Activated T-cell treated with anti-CD3 and anti-CD28 coated beads for 24 hours (primary cell): Measurements from ENCODE around the gene RRAS.
A peak's percentile ranks its signal among the peaks of the same experiment; 100 is the strongest.
"Not testable (repeated sequence)": the region's sequence is repeated elsewhere in the genome, so short reads cannot be mapped to it uniquely, and the experiment has no call there.

Experiments used
- DNase-seq: peaks from one replicate; pipeline ENCODE4 v3.0.0-alpha.2; 2020; ENCODE audit warnings: low read depth

RRAS gene

GRCh38 chr19:49654581-49654980 lies 14.6 kb upstream of the RRAS start:
- DNase-seq, result no peak

GRCh38 chr19:49653466-49653806 lies 13.5 kb upstream of the RRAS start:
- DNase-seq, result no peak

GRCh38 chr19:49652551-49653465 lies 12.9 kb upstream of the RRAS start:
- DNase-seq, result no peak

GRCh38 chr19:49651820-49652550 lies 12.0 kb upstream of the RRAS start:
- no peak for DNase-seq

GRCh38 chr19:49651029-49651819 lies 11.3 kb upstream of the RRAS start:
- DNase-seq, result no peak

- no peak for DNase-seq
Observed at GRCh38 chr19:49646586-49646985, 6.6 kb upstream of the RRAS start.

GRCh38 chr19:49645995-49646394 lies 6.1 kb upstream of the RRAS start:
- DNase-seq, result no peak

GRCh38 chr19:49645592-49645991 lies 5.6 kb upstream of the RRAS start:
- DNase-seq, result no peak

- DNase-seq, result no peak
Observed at GRCh38 chr19:49643466-49643865, 3.5 kb upstream of the RRAS start.

GRCh38 chr19:49642492-49643035 lies 2.6 kb upstream of the RRAS start:
- no peak for DNase-seq

- peak; percentile 99 for DNase-seq
Observed at GRCh38 chr19:49641688-49642491, 1.9 kb upstream of the RRAS start, which contains the start of gene SCAF1. Gene SCAF1, plus strand, starts transcription at chr19:49642209. Its CDS starts 2,818 bp downstream, at chr19:49645027.

GRCh38 chr19:49639401-49640112 lies 386 bp downstream of the RRAS start:
- no peak for DNase-seq

- DNase-seq, result no peak
Observed at GRCh38 chr19:49637821-49638738, 1.9 kb downstream of the RRAS start.

- no peak for DNase-seq
Observed at GRCh38 chr19:49636233-49636932, 3.6 kb downstream of the RRAS start.

GRCh38 chr19:49635530-49636232 lies 4.3 kb downstream of the RRAS start:
- no peak for DNase-seq

- DNase-seq, result not testable (repeated sequence)
Observed at GRCh38 chr19:49633273-49633672, 6.7 kb downstream of the RRAS start.

GRCh38 chr19:49632576-49632975 lies 7.4 kb downstream of the RRAS start:
- no peak for DNase-seq

- no peak for DNase-seq
Observed at GRCh38 chr19:49631610-49632192, 8.2 kb downstream of the RRAS start.
